Mammary epithelial cell (primary cell): ENCODE measurements around the gene FER.

Source experiments
- EZH2 ChIP-seq: IDR thresholded peaks from 2 replicates; pipeline ENCODE4 v1.6.1; 2012; ENCODE audit warnings: low read length, inconsistent platforms, borderline replicate concordance
- TF ChIP-seq, protein P1 (sequence below), 2 donors: IDR thresholded peaks in 1 of 2; conservative IDR thresholded peaks in 1 of 2; 2 replicates each; pipeline ENCODE4 v1.5.1; 2011 to 2012; ENCODE audit warnings: inconsistent platforms in 2 of 2, low read length in 2 of 2, mild to moderate bottlenecking in 2 of 2, control low read depth in 1 of 2, low read depth in 1 of 2; ENCODE audit not compliant: insufficient read depth in 1 of 2; ENCODE audit errors: extremely low read depth in 1 of 2

DNA sequence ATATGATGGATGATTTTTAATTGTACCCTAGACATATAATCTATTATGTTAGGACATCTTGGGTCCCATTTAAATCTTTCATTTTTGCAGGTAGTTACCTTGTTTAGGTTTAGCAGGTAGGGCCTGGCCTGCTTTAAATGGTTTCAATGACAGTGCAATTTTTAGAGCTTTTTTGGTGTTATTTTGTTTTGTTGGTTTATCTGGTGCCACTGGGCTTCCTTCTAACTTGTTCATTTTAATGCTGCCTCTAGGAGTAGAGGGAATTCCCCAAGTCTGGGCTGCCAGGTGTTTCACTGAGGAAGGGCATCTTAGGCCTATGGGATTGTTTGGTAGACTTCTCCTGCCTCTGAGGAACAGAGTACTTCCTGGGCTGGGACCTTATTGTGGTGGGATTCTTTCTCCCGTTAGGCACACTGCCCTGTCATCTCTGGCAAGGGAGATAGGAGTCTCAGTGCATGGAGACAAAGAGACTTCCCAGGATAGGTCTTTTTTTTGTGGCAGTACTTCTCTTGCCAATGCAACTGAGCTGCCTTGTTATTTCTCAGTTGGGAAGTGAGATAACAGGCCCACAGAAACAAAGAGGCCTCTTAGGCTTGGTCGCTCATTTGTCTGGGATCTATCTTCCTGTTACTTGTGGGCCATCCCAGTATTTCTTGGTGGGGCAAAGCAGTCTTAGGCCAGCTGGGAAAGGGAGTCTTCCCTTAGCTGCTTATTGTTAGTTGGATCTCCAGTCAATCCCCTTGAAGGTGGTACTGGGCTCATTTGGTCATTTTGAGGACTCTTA lies 282.9 kb downstream of the FER start:
- TF ChIP-seq, protein P1, sequence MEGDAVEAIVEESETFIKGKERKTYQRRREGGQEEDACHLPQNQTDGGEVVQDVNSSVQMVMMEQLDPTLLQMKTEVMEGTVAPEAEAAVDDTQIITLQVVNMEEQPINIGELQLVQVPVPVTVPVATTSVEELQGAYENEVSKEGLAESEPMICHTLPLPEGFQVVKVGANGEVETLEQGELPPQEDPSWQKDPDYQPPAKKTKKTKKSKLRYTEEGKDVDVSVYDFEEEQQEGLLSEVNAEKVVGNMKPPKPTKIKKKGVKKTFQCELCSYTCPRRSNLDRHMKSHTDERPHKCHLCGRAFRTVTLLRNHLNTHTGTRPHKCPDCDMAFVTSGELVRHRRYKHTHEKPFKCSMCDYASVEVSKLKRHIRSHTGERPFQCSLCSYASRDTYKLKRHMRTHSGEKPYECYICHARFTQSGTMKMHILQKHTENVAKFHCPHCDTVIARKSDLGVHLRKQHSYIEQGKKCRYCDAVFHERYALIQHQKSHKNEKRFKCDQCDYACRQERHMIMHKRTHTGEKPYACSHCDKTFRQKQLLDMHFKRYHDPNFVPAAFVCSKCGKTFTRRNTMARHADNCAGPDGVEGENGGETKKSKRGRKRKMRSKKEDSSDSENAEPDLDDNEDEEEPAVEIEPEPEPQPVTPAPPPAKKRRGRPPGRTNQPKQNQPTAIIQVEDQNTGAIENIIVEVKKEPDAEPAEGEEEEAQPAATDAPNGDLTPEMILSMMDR (conservative IDR thresholded peaks at IDR 0.05 in 1 of 2, IDR thresholded peaks at IDR 0.05 in 1 of 2; ENCODE audit: extremely low read depth in 1 of 2, insufficient read depth in 1 of 2, low read depth in 1 of 2, low read length in 2 of 2): no peak
- no peak for TF ChIP-seq EZH2
